Effector memory CD4-positive, alpha-beta T cell (primary cell): ENCODE data around the gene MUC5B.

Experiments used
- DNase-seq, 3 donors: peaks; one replicate each; pipeline ENCODE4 v3.0.0-alpha.2; 2020
- H3K27ac ChIP-seq: 2 replicates; pipeline ENCODE4 v1.7.0; 2013; ENCODE audit warnings: mild to moderate bottlenecking, low read length, moderate library complexity; ENCODE audit not compliant: insufficient read depth, poor library complexity, severe bottlenecking
- H3K27me3 ChIP-seq: replicated peaks from 2 replicates; pipeline ENCODE4 v1.7.0; 2013; ENCODE audit warnings: mild to moderate bottlenecking, low read length; ENCODE audit not compliant: insufficient read depth, control insufficient read depth, poor library complexity, severe bottlenecking
- H3K36me3 ChIP-seq: 2 replicates; pipeline ENCODE4 v1.7.0; 2013; ENCODE audit warnings: mild to moderate bottlenecking, low read length, moderate library complexity; ENCODE audit not compliant: control insufficient read depth, insufficient read depth
- H3K4me1 ChIP-seq: 2 replicates; pipeline ENCODE4 v1.7.0; 2013; ENCODE audit warnings: low read length, mild to moderate bottlenecking; ENCODE audit not compliant: control insufficient read depth, insufficient read depth, poor library complexity, severe bottlenecking
- H3K4me3 ChIP-seq: 2 replicates; pipeline ENCODE4 v1.7.0; 2013; ENCODE audit warnings: low read length, low read depth, mild to moderate bottlenecking; ENCODE audit not compliant: insufficient read depth, poor library complexity, severe bottlenecking
- H3K9me3 ChIP-seq: 2 replicates; pipeline ENCODE4 v1.7.0; 2013; ENCODE audit warnings: mild to moderate bottlenecking, low read length, moderate library complexity; ENCODE audit not compliant: control insufficient read depth

MUC5B gene

DNA sequence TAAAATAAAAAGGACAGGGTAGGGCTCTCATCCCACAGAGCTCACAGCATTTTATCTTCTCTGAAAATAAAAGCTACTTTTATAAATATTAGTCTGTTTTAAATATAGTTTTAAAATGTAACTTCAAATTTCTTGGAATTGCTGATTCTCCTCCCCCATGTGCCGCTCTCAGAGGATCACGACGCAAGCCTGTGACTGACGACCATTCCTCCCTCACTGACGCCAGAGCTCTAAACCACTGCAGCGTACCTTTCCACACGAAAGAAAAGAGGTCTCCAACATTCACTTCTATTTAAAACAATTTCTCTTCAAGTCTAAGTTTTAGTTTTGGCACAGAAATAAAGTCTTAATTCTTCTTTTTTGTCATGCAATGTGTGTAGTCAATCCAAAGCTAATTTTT is 77.3 kb downstream of the MUC5B start:
- H3K27me3 ChIP-seq = no peaks in the 10 kb centered on the region
- H3K9me3 ChIP-seq = no peaks in the 10 kb centered on the region
- no peak overlapping the region for H3K4me3 ChIP-seq
- H3K4me1 ChIP-seq = no peaks in the 10 kb centered on the region
- H3K27ac ChIP-seq = no peak overlapping the region
- DNase-seq = no peak
- peaks cover 15% of the 10 kb centered on the region for H3K36me3 ChIP-seq

DNA sequence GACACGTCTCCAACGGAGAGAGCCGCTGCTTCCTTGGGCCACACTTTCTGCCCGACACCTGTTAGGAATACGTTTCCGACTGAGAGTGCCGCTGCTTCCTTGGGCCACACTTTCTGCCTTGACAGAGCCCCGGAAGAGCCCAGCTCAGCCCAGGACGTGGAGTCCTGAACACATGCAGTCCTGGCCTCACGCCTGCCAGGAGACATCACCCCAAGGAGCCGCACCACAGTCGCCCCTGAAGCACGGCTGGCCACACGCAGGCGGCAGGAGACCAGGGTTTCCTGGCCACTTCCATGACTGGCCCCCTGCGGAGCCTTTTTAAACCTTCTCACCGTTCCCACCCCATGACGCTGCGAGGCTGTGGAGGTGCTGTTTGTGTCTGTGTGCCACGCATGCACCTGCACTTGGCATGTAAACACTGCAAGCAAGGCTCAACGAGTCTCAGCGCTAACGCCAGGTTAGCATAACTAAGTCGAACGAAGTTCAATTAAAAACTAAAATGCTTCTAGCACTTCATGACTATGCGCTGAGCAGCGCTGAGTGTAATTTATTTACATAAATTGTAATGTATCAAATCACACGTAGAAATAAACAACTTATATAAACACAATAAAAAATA is 77.8 kb downstream of the MUC5B start:
- peaks cover 10% of the 10 kb centered on the region for H3K36me3 ChIP-seq
- no peaks in the 10 kb centered on the region for H3K4me1 ChIP-seq
- no peaks in the 10 kb centered on the region for H3K9me3 ChIP-seq
- H3K4me3 ChIP-seq = no peak overlapping the region
- DNase-seq = no peak
- no peaks in the 10 kb centered on the region for H3K27me3 ChIP-seq
- no peak overlapping the region for H3K27ac ChIP-seq

DNA sequence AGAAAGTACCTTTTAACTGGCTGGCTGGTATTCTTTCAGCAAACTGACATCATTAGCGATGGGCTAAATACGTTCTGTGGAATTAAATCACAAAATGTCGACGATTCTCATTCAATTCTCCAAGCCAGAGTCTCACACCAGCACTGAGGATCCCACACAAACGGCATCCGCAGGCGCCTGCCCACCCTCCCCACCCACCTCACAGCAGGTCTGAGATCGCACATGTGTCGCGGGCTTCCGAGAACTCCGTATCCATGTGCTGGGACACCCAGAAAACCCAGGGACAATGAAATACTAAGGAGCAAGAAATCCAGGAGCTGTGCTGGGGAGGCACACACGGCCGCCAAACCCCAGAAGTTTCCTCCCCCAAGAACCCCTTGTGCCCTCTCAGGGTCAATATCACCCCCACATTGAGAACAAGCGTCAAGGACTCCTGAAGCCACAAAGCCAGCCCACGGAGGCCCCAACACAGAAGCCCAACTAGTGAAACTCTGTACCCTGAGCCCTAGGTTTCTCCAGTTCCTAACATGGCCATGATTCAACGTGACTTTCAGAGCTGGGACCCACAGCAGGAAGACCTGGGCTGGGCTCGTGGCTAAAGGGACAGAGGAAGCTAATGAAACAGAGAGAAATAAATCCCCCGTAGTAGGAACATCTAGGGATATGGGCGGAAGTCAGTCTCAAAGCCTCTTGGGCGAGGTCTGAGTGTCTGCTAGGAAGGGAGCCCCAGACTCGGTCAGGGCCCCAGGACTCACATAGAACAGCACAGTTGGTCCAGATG is 78.5 kb downstream of the MUC5B start:
- no peaks in the 10 kb centered on the region for H3K9me3 ChIP-seq
- H3K4me3 ChIP-seq = no peak overlapping the region
- peaks cover 10% of the 10 kb centered on the region for H3K36me3 ChIP-seq
- no peak overlapping the region for H3K27ac ChIP-seq
- no peaks in the 10 kb centered on the region for H3K4me1 ChIP-seq
- no peaks in the 10 kb centered on the region for H3K27me3 ChIP-seq
- no peak for DNase-seq

DNA sequence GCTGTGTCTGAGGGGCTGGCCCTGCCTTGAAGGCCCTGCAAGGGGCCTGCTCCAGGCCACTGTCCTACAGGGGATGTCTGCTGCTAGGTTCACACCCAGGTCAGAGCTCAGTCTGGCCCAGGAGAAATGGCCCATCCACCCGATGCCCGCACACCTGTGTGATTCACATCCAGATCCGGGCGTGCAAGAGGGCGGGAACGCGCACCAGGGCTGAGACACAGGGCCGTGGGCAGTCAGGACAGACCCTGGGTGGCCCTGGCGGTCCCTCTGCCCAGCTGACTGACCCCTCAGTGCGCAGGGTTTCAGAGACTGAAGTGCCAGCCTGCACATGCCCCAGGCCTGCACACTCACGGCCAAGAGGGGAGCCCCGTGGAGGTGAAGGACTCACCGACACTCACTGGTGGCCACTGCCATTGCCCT is 79.2 kb downstream of the MUC5B start:
- no peaks in the 10 kb centered on the region for H3K27me3 ChIP-seq
- peaks cover 2% of the 10 kb centered on the region for H3K4me1 ChIP-seq
- H3K4me3 ChIP-seq = no peak overlapping the region
- no peak overlapping the region for H3K27ac ChIP-seq
- no peak for DNase-seq
- H3K36me3 ChIP-seq = peaks cover 10% of the 10 kb centered on the region
- no peaks in the 10 kb centered on the region for H3K9me3 ChIP-seq

DNA sequence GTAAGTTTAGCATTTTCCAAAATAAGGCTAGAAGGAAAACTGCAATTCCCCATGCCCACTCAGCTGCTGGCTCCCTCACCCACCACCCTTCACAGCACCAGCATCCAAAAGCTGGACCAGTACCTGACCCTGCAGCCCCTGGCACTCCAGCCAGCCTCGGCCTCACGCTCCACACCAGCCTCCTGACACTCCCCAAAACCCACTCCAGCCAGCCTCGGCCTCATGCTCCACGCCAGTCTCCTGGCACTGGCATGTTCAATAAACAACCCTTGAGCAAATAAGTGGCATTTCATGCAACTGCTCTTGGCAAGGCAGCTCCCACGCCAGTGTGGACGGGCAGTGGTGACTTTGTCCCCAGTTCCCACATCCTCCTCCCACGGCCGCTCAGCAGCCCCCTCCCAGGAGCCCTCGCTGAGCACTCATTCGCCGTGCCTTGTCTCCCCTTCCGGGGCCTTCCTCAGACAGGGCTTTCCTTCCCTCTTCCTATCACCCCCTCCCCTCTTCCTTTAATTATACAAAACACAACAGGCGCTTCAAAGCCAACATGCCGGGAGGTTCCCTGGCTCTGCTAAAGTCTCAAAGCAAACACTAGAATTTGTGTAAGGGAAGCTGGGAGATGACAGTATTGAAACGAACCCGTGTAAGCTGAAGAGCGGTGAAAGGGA is 79.7 kb downstream of the MUC5B start:
- Histone ChIP-seq H3K36me3 (peaks cover 8% of the 10 kb centered on the region), H3K4me1 (peaks cover 7% of the 10 kb centered on the region), H3K27me3 (no peaks in the 10 kb centered on the region), H3K9me3 (no peaks in the 10 kb centered on the region), H3K27ac (no peak overlapping the region), H3K4me3 (no peak overlapping the region)
- DNase-seq = no peak

DNA sequence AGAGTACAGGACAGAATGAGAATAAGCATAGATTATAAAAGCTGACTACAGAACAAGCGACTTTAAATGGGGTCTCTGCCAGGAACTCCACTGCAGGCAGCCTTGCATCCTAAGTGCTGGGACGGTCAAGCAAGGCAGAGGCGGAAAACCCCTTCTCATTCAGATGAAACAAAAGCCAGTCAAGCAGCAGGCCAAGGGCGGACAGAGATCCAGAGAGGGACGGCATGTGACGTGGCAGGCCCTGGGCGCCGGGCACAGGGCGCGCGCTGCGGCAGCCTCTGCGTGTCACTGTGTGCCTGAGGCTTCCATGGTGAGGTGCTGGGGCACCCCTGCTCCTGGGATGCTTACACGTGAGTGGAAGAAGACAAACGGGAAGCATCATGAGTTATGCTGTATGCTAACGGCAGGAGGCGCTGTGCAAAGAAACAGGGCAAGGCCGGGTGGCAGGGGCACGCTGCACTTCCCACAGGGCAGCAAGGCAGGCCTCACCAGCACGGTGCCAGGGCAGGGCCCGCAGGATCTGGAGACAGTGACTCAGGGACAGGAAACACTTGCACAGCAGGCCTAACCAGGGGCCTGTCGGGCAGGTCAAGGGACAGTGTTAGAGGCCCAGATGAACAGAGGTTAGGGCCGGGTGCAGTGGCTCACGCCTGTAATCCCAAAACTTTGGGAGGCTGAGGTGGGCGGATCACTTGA is 80.4 kb downstream of the MUC5B start:
- H3K9me3 ChIP-seq = no peaks in the 10 kb centered on the region
- peaks cover 12% of the 10 kb centered on the region for H3K4me1 ChIP-seq
- H3K27ac ChIP-seq = no peak overlapping the region
- no peaks in the 10 kb centered on the region for H3K27me3 ChIP-seq
- H3K36me3 ChIP-seq = peaks cover 1% of the 10 kb centered on the region
- no peak for DNase-seq
- no peak overlapping the region for H3K4me3 ChIP-seq

DNA sequence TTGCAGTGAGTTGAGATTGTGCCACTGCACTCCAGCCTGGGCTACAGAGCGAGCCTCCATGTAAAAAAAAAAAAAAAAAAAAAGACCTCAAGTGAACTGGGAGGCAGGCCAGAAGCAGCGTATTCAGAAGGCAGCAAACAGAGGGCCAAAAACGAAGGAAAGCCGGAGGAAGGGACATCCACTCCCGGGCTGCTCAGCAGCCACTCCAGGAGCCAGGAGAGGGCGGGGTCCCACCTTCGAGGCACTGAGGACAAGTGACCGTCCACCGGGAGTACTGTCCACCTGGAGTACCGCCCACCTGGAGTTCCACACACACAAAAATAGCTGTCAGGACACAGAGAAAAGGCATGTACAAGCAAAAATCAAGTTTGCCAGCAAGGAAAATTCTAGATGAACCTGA is 81.1 kb downstream of the MUC5B start:
- no peaks in the 10 kb centered on the region for H3K9me3 ChIP-seq
- no peak for DNase-seq
- H3K36me3 ChIP-seq = no peaks in the 10 kb centered on the region
- H3K4me1 ChIP-seq = peaks cover 19% of the 10 kb centered on the region
- no peak overlapping the region for H3K4me3 ChIP-seq
- H3K27me3 ChIP-seq = no peaks in the 10 kb centered on the region
- no peak overlapping the region for H3K27ac ChIP-seq

DNA sequence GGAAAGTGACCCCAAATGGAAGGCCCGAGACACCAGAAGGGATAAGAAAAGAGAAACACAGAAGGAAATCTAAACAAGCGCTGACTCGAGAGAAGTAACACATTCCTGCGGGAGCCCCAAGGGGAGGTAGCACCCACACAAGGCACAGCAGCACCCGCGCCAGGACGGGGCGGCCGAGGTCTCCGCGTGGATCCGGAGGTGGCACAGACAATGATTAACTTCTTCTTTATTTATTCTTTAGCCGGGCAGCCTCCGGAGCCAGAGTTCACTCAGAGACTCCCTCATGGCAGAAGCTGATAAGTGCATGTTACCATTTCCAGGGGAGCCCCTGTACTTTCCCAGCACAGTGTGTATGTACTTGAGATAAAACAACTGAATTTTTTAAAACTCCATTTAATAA is 81.5 kb downstream of the MUC5B start:
- Histone ChIP-seq H3K4me1 (peaks cover 20% of the 10 kb centered on the region), H3K27ac (no peak overlapping the region), H3K27me3 (no peaks in the 10 kb centered on the region), H3K4me3 (no peak overlapping the region), H3K36me3 (no peaks in the 10 kb centered on the region), H3K9me3 (no peaks in the 10 kb centered on the region)
- DNase-seq = no peak

DNA sequence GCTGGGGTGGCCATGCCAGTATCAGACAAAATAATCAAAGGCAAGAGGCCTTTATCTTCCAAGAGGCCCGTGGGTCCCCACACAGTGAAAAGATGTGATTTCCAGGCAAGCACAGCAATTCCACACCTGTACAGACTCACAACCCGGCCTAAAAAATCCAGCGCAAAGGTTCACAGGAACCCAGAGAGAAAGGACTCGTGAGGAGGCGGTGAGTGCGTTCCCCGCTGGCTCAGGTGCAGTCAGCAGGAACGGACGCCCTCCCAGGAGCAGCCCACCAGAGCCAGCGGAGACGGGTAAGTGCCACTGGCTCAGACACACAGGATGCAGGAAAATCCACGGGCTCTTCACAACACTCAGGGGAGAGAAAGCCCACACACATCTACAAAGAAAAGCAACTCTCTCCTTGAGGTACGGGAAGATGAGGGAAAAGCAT is 82.2 kb downstream of the MUC5B start:
- Histone ChIP-seq H3K9me3 (no peaks in the 10 kb centered on the region), H3K27me3 (no peaks in the 10 kb centered on the region), H3K4me1 (peaks cover 23% of the 10 kb centered on the region), H3K36me3 (no peaks in the 10 kb centered on the region), H3K27ac (no peak overlapping the region), H3K4me3 (no peak overlapping the region)
- DNase-seq = no peak
